ENCODE results near the gene TYSND1.

- TF ChIP-seq ZNF274 (IDR thresholded peaks at IDR 0.05; ENCODE audit: low read depth, low read length) (no peak), SUZ12 (IDR thresholded peaks at IDR 0.05; ENCODE audit: extremely low read depth, insufficient read depth, insufficient read length) (no peak)
These were observed 23.3 kb upstream of the TYSND1 start for GRCh38 chr10:70169649-70170364.
